Breast epithelium (tissue), 4 donors: ENCODE results near the gene CLSTN2. TPM values are rescaled to one million over a fixed set of nuclear protein-coding genes. Genes with fewer than 3 reads are reported as not detected.

ENCODE experiments used
- DNase-seq, 2 donors: peaks; one replicate each; pipeline ENCODE4 v3.0.0-alpha.2; 2019; ENCODE audit warnings: low spot score in 2 of 2
- H3K27ac ChIP-seq, 2 donors: fragments of 200-600 bp; sonication (generic) in 1 of 2; one replicate each; pipeline ENCODE4 v1.5.1; 2016 to 2019; ENCODE audit warnings: mild to moderate bottlenecking in 1 of 2
- H3K27me3 ChIP-seq, 2 donors: fragments of 200-600 bp; sonication (generic) in 1 of 2; one replicate each; pipeline versions ENCODE4 v1.5.1 to v1.6.0; 2017 to 2019; ENCODE audit warnings: control low read depth in 1 of 2, mild to moderate bottlenecking in 1 of 2
- H3K36me3 ChIP-seq: fragments of 200-600 bp; one replicate; pipeline ENCODE4 v1.5.1; 2019
- H3K4me1 ChIP-seq, 2 donors: fragments of 200-600 bp; sonication (generic); one replicate each; pipeline ENCODE4 v1.5.1; 2016 to 2019; ENCODE audit warnings: control low read depth in 1 of 2
- H3K4me3 ChIP-seq, 3 donors: fragments of 200-600 bp; sonication (generic); 1 replicate in 2 of 3; 2 replicates in 1 of 3; pipeline ENCODE4 v1.5.1; 2016 to 2019; ENCODE audit warnings: mild to moderate bottlenecking in 3 of 3, moderate library complexity in 2 of 3
- H3K9me3 ChIP-seq, 2 donors: fragments of 200-600 bp; sonication (generic) in 1 of 2; one replicate each; pipeline ENCODE4 v1.5.1; 2016 to 2019; ENCODE audit warnings: control low read depth in 1 of 2
- POLR2A ChIP-seq: fragments of 450-650 bp; IDR thresholded peaks from one replicate; pipeline ENCODE4 v1.6.1; 2016; ENCODE audit warnings: antibody characterized with exemption, mild to moderate bottlenecking, moderate library complexity
- POLR2AphosphoS5 ChIP-seq, 3 donors: sonication (generic); formaldehyde crosslinking; IDR thresholded peaks; one replicate each; pipeline ENCODE4 v1.6.1; 2017; ENCODE audit warnings: antibody characterized with exemption in 3 of 3
- intact Hi-C: fragments of 100-400 bp; cut with DNase I; formaldehyde crosslinking; loops from one replicate; pipeline ENCODE4 v1.15.1; 2023; ENCODE audit warnings: low total_unique reads
- total RNA-seq, 3 donors: library from RNA; depleted of rRNA; stranded (reverse); fragments of >200 nt; gene quantifications; one replicate each; pipeline ENCODE4 v1.1.0, GENCODE V29; 2016
- TF ChIP-seq, protein P1 (sequence below), 3 donors: fragments of 450-650 bp; IDR thresholded peaks; one replicate each; pipeline ENCODE4 v1.5.1; 2016 to 2017; ENCODE audit warnings: antibody characterized with exemption in 3 of 3, mild to moderate bottlenecking in 3 of 3, moderate library complexity in 3 of 3

CLSTN2 gene
- total RNA-seq, 3 donors from 2014 or later, result 15.5 to 75.5 (median 33.1) TPM

DNA sequence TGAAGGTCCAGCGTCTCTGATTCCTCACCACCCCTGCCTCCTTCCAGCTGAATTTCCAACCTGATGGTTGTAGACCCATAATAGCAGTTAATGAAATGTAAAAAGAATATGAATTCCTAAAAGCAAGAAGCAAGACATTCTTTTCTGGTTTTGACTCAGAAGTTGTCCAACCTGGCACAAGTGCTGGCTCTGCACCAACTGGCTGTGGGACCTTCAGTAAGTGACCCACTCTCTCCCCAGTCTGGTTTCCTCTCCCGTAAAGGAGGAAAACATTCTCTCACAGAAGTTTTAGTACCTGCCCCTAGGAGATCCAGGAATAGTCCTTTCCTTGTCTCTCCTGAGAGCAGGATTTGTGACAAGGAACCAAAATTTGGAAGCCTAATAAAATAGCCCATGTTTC is 506.0 kb downstream of the CLSTN2 start:
- TF ChIP-seq, protein P1, sequence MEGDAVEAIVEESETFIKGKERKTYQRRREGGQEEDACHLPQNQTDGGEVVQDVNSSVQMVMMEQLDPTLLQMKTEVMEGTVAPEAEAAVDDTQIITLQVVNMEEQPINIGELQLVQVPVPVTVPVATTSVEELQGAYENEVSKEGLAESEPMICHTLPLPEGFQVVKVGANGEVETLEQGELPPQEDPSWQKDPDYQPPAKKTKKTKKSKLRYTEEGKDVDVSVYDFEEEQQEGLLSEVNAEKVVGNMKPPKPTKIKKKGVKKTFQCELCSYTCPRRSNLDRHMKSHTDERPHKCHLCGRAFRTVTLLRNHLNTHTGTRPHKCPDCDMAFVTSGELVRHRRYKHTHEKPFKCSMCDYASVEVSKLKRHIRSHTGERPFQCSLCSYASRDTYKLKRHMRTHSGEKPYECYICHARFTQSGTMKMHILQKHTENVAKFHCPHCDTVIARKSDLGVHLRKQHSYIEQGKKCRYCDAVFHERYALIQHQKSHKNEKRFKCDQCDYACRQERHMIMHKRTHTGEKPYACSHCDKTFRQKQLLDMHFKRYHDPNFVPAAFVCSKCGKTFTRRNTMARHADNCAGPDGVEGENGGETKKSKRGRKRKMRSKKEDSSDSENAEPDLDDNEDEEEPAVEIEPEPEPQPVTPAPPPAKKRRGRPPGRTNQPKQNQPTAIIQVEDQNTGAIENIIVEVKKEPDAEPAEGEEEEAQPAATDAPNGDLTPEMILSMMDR (IDR thresholded peaks at IDR 0.05), result peak in 1 of 3 donors; percentile 18
- TF ChIP-seq POLR2A (no peak), POLR2AphosphoS5 (IDR thresholded peaks at IDR 0.05) (no peak)

GRCh38 chr3:140442621-140443020 is 507.6 kb downstream of the CLSTN2 start:
- intact Hi-C loops, result loop anchor here (10.0 kb wide), 1 partner anchor 1532 kb away; no protein-coding TSS in a partner anchor
- TF ChIP-seq, protein P1 (IDR thresholded peaks at IDR 0.05), result no peak
- TF ChIP-seq POLR2A (no peak), POLR2AphosphoS5 (IDR thresholded peaks at IDR 0.05) (no peak)
- H3K36me3 ChIP-seq, result no peaks in the 10 kb centered on the region
- no peaks in the 10 kb centered on the region for H3K9me3 ChIP-seq
- no peak overlapping the region for H3K27ac ChIP-seq
- H3K27me3 ChIP-seq, result no peaks in the 10 kb centered on the region
- H3K4me3 ChIP-seq, result no peak overlapping the region
- H3K4me1 ChIP-seq, result no peaks in the 10 kb centered on the region
- no peak for DNase-seq

More for the DNA sequence above, 506.0 kb downstream of the CLSTN2 start:
- Histone ChIP-seq H3K27me3 (no peaks in the 10 kb centered on the region), H3K4me3 (no peak overlapping the region), H3K36me3 (no peaks in the 10 kb centered on the region), H3K27ac (peak overlapping the region; percentile 2 to 38), H3K9me3 (no peaks in the 10 kb centered on the region), H3K4me1 (no peaks in the 10 kb centered on the region)
- peak in 1 of 2 donors; percentile 63 for DNase-seq
- intact Hi-C loops, result loop anchor here (10.0 kb wide), 1 partner anchor 1534 kb away; no protein-coding TSS in a partner anchor

DNA sequence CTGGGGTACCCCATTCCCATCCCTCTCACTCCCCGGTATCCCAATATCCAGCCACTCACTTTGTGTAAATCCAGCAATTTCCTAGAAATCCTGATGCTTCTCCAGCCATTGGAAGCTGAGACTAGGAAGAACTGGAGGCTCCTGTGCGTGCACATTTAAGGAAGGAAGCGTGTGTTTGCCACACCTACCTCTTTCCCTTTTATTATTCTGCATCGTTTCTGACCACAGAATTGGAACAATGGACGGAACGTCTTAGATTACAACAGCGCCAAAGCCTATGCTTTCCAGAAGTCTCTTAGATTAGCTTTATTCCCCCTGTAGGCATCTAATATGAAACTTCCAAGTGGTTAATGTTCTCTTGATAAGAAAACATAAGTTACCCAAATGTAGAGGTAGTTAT is 508.1 kb downstream of the CLSTN2 start:
- DNase-seq, result no peak
- Histone ChIP-seq H3K9me3 (no peaks in the 10 kb centered on the region), H3K27ac (no peak overlapping the region), H3K36me3 (no peaks in the 10 kb centered on the region), H3K27me3 (no peaks in the 10 kb centered on the region), H3K4me1 (no peaks in the 10 kb centered on the region), H3K4me3 (no peak overlapping the region)
- no peak for TF ChIP-seq POLR2A
- TF ChIP-seq, protein P1 (IDR thresholded peaks at IDR 0.05), result no peak
- TF ChIP-seq POLR2AphosphoS5 (IDR thresholded peaks at IDR 0.05), result no peak
- intact Hi-C loops, result loop anchor here (10.0 kb wide), 1 partner anchor 1532 kb away; no protein-coding TSS in a partner anchor

GRCh38 chr3:140443806-140444205 is 508.8 kb downstream of the CLSTN2 start:
- intact Hi-C loops, result loop anchor here (10.0 kb wide), 1 partner anchor 1531 kb away; no protein-coding TSS in a partner anchor
- DNase-seq, result no peak
- Histone ChIP-seq H3K9me3 (no peaks in the 10 kb centered on the region), H3K4me1 (no peaks in the 10 kb centered on the region), H3K36me3 (no peaks in the 10 kb centered on the region), H3K4me3 (no peak overlapping the region), H3K27ac (no peak overlapping the region), H3K27me3 (no peaks in the 10 kb centered on the region)
- TF ChIP-seq POLR2AphosphoS5 (IDR thresholded peaks at IDR 0.05) (no peak), POLR2A (no peak)
- TF ChIP-seq, protein P1 (IDR thresholded peaks at IDR 0.05), result no peak

GRCh38 chr3:140446734-140447133 is 511.7 kb downstream of the CLSTN2 start:
- Histone ChIP-seq H3K36me3 (no peaks in the 10 kb centered on the region), H3K4me3 (no peak overlapping the region), H3K27ac (no peak overlapping the region), H3K9me3 (no peaks in the 10 kb centered on the region), H3K4me1 (no peaks in the 10 kb centered on the region), H3K27me3 (no peaks in the 10 kb centered on the region)
- intact Hi-C loops, result loop anchor here (10.0 kb wide), 1 partner anchor 1528 kb away; no protein-coding TSS in a partner anchor
- TF ChIP-seq, protein P1 (IDR thresholded peaks at IDR 0.05), result no peak
- no peak for TF ChIP-seq POLR2AphosphoS5 (IDR thresholded peaks at IDR 0.05)
- no peak for TF ChIP-seq POLR2A
- DNase-seq, result no peak
